Loucy (cell line): Measurements from ENCODE around the gene BRAP.
"Not testable (repeated sequence)": the region's sequence is repeated elsewhere in the genome, so short reads cannot be mapped to it uniquely, and the experiment has no call there.

Experiments used
- H2AFZ ChIP-seq: fragments of 200-600 bp; sonication (generic); 2 replicates; pipeline ENCODE4 v1.6.0; 2016; ENCODE audit warnings: antibody characterized with exemption, mild to moderate bottlenecking, low read length, moderate library complexity
- H3F3A ChIP-seq: fragments of 200-600 bp; 2 replicates; pipeline ENCODE4 v1.6.0; 2016; ENCODE audit warnings: antibody characterized with exemption, low read depth, mild to moderate bottlenecking
- H3K27me3 ChIP-seq: fragments of 200-600 bp; sonication (generic); 2 replicates; pipeline ENCODE4 v1.6.1; 2014; ENCODE audit warnings: low read length, mild to moderate bottlenecking; ENCODE audit not compliant: insufficient read depth, poor library complexity, severe bottlenecking
- H3K36me3 ChIP-seq: fragments of 200-600 bp; sonication (generic); 2 replicates; pipeline ENCODE4 v1.6.1; 2016; ENCODE audit warnings: low read length; ENCODE audit not compliant: insufficient read depth
- H3K4me1 ChIP-seq: fragments of 200-600 bp; sonication (generic); 2 replicates; pipeline ENCODE4 v1.5.1; 2014; ENCODE audit warnings: low read length, mild to moderate bottlenecking; ENCODE audit not compliant: insufficient read depth, poor library complexity, severe bottlenecking
- H3K4me2 ChIP-seq: fragments of 200-600 bp; sonication (generic); 2 replicates; pipeline ENCODE4 v1.6.0; 2014; ENCODE audit warnings: antibody characterized with exemption, low read length, low read depth, mild to moderate bottlenecking; ENCODE audit not compliant: poor library complexity, severe bottlenecking
- H3K4me3 ChIP-seq: fragments of 200-600 bp; sonication (generic); 2 replicates; pipeline ENCODE4 v1.5.1; 2014; ENCODE audit warnings: low read length, mild to moderate bottlenecking, mixed read lengths; ENCODE audit not compliant: poor library complexity, severe bottlenecking
- H3K79me2 ChIP-seq: fragments of 200-600 bp; sonication (generic); 2 replicates; pipeline ENCODE4 v1.6.1; 2014; ENCODE audit warnings: low read length; ENCODE audit not compliant: insufficient read depth
- H3K9ac ChIP-seq: fragments of 200-600 bp; sonication (generic); 2 replicates; pipeline ENCODE4 v1.6.0; 2014; ENCODE audit warnings: mild to moderate bottlenecking, low read depth, low read length, moderate library complexity; ENCODE audit not compliant: poor library complexity, severe bottlenecking
- H3K9me2 ChIP-seq: fragments of 200-600 bp; sonication (generic); replicated peaks from 2 replicates; pipeline ENCODE4 v1.6.1; 2016; ENCODE audit warnings: low read depth, low read length, mixed read lengths
- H3K9me3 ChIP-seq: fragments of 200-600 bp; sonication (generic); 2 replicates; pipeline ENCODE4 v1.6.1; 2014; ENCODE audit warnings: mild to moderate bottlenecking, antibody characterized with exemption, low read length, low read depth; ENCODE audit not compliant: insufficient read depth
- H4K20me1 ChIP-seq: fragments of 200-600 bp; sonication (generic); 2 replicates; pipeline ENCODE4 v1.6.0; 2014; ENCODE audit warnings: antibody characterized with exemption, low read length, mild to moderate bottlenecking; ENCODE audit not compliant: insufficient read depth, poor library complexity, severe bottlenecking
- EZH2phosphoT487 ChIP-seq: fragments of 200-600 bp; IDR thresholded peaks from 2 replicates; pipeline ENCODE4 v1.6.1; 2018; ENCODE audit warnings: antibody characterized with exemption, mild to moderate bottlenecking, moderate library complexity, borderline replicate concordance
- TF ChIP-seq, protein P1 (sequence below): fragments of 200-600 bp; sonication (generic); conservative IDR thresholded peaks from 2 replicates; pipeline ENCODE4 v1.5.1; 2014; ENCODE audit warnings: mild to moderate bottlenecking, antibody characterized with exemption, low read length

The BRAP gene

DNA sequence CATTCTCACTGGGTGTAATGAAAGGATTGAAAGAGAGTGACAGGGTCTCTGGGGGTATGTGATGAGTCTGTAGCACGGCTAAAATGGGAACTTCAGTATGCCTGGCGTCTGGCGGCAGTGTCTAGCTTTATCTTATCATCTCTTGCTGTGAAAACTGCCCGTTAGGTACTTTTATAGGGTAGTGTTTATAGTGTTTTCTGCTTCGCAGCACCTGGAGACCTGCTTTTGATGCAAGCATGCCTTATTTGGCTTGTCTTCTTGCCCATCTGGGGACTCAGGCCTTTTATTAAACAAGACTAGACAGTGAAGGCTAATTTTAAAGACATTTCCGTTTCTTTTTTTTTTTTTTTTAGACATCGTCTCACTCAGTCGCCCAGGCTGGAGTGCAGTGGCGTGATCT, 44.7 kb upstream of the BRAP start:
- no peaks in the 10 kb centered on the region for H3K79me2 ChIP-seq
- H3K4me3 ChIP-seq, result no peak overlapping the region
- no peak overlapping the region for H3K9ac ChIP-seq
- H3F3A ChIP-seq, result no peaks in the 10 kb centered on the region
- no peak overlapping the region for H2AFZ ChIP-seq
- no peaks in the 10 kb centered on the region for H4K20me1 ChIP-seq
- no peaks in the 10 kb centered on the region for H3K9me2 ChIP-seq
- H3K4me1 ChIP-seq, result no peaks in the 10 kb centered on the region
- no peaks in the 10 kb centered on the region for H3K27me3 ChIP-seq
- no peak for TF ChIP-seq EZH2phosphoT487
- TF ChIP-seq, protein P1, sequence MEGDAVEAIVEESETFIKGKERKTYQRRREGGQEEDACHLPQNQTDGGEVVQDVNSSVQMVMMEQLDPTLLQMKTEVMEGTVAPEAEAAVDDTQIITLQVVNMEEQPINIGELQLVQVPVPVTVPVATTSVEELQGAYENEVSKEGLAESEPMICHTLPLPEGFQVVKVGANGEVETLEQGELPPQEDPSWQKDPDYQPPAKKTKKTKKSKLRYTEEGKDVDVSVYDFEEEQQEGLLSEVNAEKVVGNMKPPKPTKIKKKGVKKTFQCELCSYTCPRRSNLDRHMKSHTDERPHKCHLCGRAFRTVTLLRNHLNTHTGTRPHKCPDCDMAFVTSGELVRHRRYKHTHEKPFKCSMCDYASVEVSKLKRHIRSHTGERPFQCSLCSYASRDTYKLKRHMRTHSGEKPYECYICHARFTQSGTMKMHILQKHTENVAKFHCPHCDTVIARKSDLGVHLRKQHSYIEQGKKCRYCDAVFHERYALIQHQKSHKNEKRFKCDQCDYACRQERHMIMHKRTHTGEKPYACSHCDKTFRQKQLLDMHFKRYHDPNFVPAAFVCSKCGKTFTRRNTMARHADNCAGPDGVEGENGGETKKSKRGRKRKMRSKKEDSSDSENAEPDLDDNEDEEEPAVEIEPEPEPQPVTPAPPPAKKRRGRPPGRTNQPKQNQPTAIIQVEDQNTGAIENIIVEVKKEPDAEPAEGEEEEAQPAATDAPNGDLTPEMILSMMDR, result no peak
- no peaks in the 10 kb centered on the region for H3K9me3 ChIP-seq
- no peak overlapping the region for H3K4me2 ChIP-seq
- no peaks in the 10 kb centered on the region for H3K36me3 ChIP-seq

DNA sequence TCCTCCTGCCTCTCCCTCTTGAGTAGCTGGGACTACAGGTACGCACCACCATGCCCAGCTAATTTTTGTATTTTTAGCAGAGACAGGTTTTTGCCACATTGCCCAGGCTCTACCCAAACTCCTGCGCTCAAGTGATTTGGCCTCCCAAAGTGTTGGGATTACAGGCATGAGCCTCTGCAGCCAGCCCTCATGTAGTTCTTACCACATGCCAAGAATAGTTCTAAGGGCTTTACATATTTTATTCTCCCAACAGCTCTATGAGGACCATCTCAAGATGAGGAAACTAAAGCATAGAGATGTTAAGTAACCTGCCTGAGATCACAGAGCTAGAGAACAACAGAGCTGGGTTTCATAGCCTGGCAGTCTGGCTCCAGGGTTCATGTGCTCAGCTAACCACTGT, 43.0 kb upstream of the BRAP start:
- Histone ChIP-seq H3K36me3 (no peaks in the 10 kb centered on the region), H3K9me2 (no peaks in the 10 kb centered on the region), H3K9ac (no peak overlapping the region), H3K9me3 (no peaks in the 10 kb centered on the region), H2AFZ (no peak overlapping the region), H3K79me2 (no peaks in the 10 kb centered on the region), H3K4me1 (no peaks in the 10 kb centered on the region), H3K4me2 (no peak overlapping the region), H3F3A (no peaks in the 10 kb centered on the region), H3K27me3 (no peaks in the 10 kb centered on the region), H4K20me1 (no peaks in the 10 kb centered on the region), H3K4me3 (no peak overlapping the region)
- TF ChIP-seq, protein P1, result no peak
- no peak for TF ChIP-seq EZH2phosphoT487

DNA sequence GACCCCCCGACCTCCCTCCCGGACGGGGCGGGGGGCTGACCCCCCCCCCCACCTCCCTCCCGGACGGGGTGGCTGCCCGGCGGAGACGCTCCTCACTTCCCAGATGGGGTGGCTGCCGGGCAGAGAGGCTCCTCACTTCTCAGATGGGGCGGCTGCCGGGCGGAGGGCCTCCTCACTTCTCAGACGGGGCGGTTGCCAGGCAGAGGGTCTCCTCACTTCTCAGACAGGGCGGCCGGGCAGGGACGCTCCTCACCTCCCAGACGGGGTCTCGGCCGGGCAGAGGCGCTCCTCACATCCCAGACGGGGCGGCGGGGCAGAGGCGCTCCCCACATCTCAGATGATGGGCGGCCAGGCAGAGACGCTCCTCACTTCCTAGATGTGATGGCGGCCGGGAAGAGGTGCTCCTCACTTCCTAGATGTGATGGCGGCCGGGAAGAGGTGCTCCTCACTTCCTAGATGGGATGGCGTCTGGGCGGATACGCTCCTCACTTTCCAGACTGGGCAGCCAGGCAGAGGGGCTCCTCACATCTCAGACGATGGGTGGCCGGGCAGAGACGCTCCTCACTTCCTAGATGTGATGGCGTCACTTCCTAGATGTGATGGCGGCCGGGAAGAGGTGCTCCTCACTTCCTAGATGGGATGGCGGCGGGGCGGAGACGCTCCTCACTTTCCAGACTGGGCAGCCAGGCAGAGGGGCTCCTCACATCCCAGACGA, 38.0 kb upstream of the BRAP start:
- H3K27me3 ChIP-seq, H4K20me1 ChIP-seq, H3K79me2 ChIP-seq, H3F3A ChIP-seq, H3K4me3 ChIP-seq, H2AFZ ChIP-seq, H3K9me3 ChIP-seq, H3K4me1 ChIP-seq, H3K9ac ChIP-seq, H3K36me3 ChIP-seq, H3K4me2 ChIP-seq, H3K9me2 ChIP-seq: not testable (repeated sequence)

DNA sequence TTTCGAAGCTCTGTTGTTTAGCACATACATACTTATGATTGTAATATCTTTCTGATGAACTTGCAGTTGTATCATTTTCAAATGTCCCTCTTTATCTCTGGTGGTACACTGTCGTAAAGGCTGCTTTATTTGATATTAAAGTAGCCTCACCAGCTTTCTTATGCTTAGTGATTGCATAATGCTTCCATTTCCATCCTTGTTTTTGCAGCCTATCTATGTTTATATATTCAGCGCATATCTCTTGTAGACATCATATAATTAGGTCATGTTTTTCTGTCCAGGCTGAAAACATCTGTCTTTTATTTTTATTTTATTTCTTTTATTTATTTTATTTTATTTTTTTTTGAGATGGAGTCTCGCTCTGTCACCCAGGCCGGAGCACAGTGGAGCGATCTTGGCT, 34.7 kb upstream of the BRAP start:
- H3K4me1 ChIP-seq, result no peaks in the 10 kb centered on the region
- H3K36me3 ChIP-seq, result no peaks in the 10 kb centered on the region
- H2AFZ ChIP-seq, result no peak overlapping the region
- no peaks in the 10 kb centered on the region for H3K9me3 ChIP-seq
- no peak for TF ChIP-seq EZH2phosphoT487
- no peaks in the 10 kb centered on the region for H3K27me3 ChIP-seq
- H3K4me3 ChIP-seq, result no peak overlapping the region
- no peaks in the 10 kb centered on the region for H3K9me2 ChIP-seq
- no peaks in the 10 kb centered on the region for H4K20me1 ChIP-seq
- no peak overlapping the region for H3K9ac ChIP-seq
- H3K4me2 ChIP-seq, result no peak overlapping the region
- no peaks in the 10 kb centered on the region for H3K79me2 ChIP-seq
- H3F3A ChIP-seq, result no peaks in the 10 kb centered on the region

DNA sequence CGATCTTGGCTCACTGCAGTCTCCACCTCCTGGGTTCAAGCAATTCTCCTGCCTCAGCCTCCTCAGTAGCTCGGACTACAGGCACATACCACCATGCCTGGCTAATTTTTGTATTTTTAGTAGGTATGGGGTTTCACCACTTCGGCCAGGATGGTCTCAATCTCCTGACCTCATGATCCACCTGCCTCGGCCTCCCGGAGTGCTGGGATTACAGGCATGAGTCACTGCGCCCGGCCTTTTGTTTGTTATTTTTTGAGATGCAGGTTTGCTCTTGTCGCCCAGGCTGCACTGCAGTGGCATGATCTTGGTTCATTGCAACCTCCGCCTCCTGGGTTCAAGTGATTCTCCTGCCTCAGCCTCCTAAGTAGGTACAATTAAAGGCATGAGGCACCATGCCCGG, 33.6 kb upstream of the BRAP start:
- not testable (repeated sequence) for H3K9me3 ChIP-seq, H3K79me2 ChIP-seq, H3K4me2 ChIP-seq, H3K4me1 ChIP-seq, H3K36me3 ChIP-seq, H3K9me2 ChIP-seq, H3F3A ChIP-seq, H3K4me3 ChIP-seq, H3K27me3 ChIP-seq, H2AFZ ChIP-seq, H3K9ac ChIP-seq, H4K20me1 ChIP-seq
